GM18870 (cell line): Measurements from ENCODE around the gene RPL36AL.
A peak's percentile ranks its signal among the peaks of the same experiment; 100 is the strongest.
"Not testable (repeated sequence)": the region's sequence is repeated elsewhere in the genome, so short reads cannot be mapped to it uniquely, and the experiment has no call there.

Experiments used
- ATAC-seq: cut with Tn5 transposase; IDR thresholded peaks from one replicate; pipeline ENCODE4 v1.9.1; 2021; ENCODE audit warnings: moderate library complexity; ENCODE audit not compliant: unreplicated experiment

Gene RPL36AL

GRCh38 chr14:49619730-49620129 lies 696 bp downstream of the RPL36AL start:
- no peak for ATAC-seq

- ATAC-seq, result not testable (repeated sequence)
Measured at GRCh38 chr14:49619273-49619672, 1.2 kb downstream of the RPL36AL start.

GRCh38 chr14:49617852-49618519 lies 2.4 kb downstream of the RPL36AL start:
- ATAC-seq, result no peak

GRCh38 chr14:49615776-49616175 lies 4.7 kb downstream of the RPL36AL start:
- ATAC-seq, result no peak

GRCh38 chr14:49614196-49614595 lies 6.2 kb downstream of the RPL36AL start:
- no peak for ATAC-seq

GRCh38 chr14:49612671-49613070 lies 7.8 kb downstream of the RPL36AL start:
- no peak for ATAC-seq

GRCh38 chr14:49612251-49612650 lies 8.2 kb downstream of the RPL36AL start:
- no peak for ATAC-seq

GRCh38 chr14:49607583-49607982 lies 12.8 kb downstream of the RPL36AL start:
- no peak for ATAC-seq

- peak; percentile 41 for ATAC-seq
Measured at GRCh38 chr14:49598485-49599300, 21.7 kb downstream of the RPL36AL start, which contains the start of gene LRR1. TSS of gene LRR1 (plus strand) at chr14:49598940. CDS start at chr14:49599021, 81 bp downstream.

GRCh38 chr14:49598189-49598484 lies 22.3 kb downstream of the RPL36AL start:
- ATAC-seq, result no peak

- peak; percentile 26 for ATAC-seq
Measured at GRCh38 chr14:49594347-49595091, 25.9 kb downstream of the RPL36AL start.

- ATAC-seq, result no peak
Measured at GRCh38 chr14:49593016-49593415, 27.4 kb downstream of the RPL36AL start.

- ATAC-seq, result no peak
Measured at GRCh38 chr14:49589387-49589786, 31.0 kb downstream of the RPL36AL start.

GRCh38 chr14:49586673-49587460 lies 33.6 kb downstream of the RPL36AL start:
- ATAC-seq, result peak; percentile 35

GRCh38 chr14:49585803-49586672 lies 34.4 kb downstream of the RPL36AL start, which contains the start of gene RPS29:
TSS of gene RPS29 (minus strand) at chr14:49586380. CDS start at chr14:49586346, 34 bp downstream.
- peak; percentile 88 for ATAC-seq

- ATAC-seq, result not testable (repeated sequence)
Measured at GRCh38 chr14:49584981-49585640, 35.3 kb downstream of the RPL36AL start.

- no peak for ATAC-seq
Measured at GRCh38 chr14:49584058-49584457, 36.4 kb downstream of the RPL36AL start.

- ATAC-seq, result no peak
Measured at GRCh38 chr14:49583629-49584028, 36.8 kb downstream of the RPL36AL start.
